H9 (cell line): Measurements from ENCODE around the gene MALSU1. TPM values are rescaled to one million over a fixed set of nuclear protein-coding genes. Genes with fewer than 3 reads are reported as not detected.
"Not testable (repeated sequence)": the region's sequence is repeated elsewhere in the genome, so short reads cannot be mapped to it uniquely, and the experiment has no call there.

ENCODE experiments used
- DNase-seq: peaks from one replicate; pipeline ENCODE4 v3.0.0-alpha.2; 2017
- H2AFZ ChIP-seq: one replicate; pipeline ENCODE4 v1.6.1; 2013; ENCODE audit warnings: mild to moderate bottlenecking, low read length, control low read depth, moderate library complexity
- H2AK5ac ChIP-seq: 2 replicates; pipeline ENCODE4 v1.6.1; 2013; ENCODE audit warnings: low read length, control low read depth, mixed read lengths; ENCODE audit not compliant: insufficient read length
- H2BK120ac ChIP-seq: one replicate; pipeline ENCODE4 v1.6.1; 2013; ENCODE audit warnings: low read depth, mild to moderate bottlenecking, low read length, control low read depth, inconsistent platforms; ENCODE audit not compliant: poor library complexity, severe bottlenecking
- H2BK12ac ChIP-seq: 2 replicates; pipeline ENCODE4 v1.6.1; 2013; ENCODE audit warnings: low read length, control low read depth, mixed read lengths, low read depth; ENCODE audit not compliant: insufficient read length
- H2BK15ac ChIP-seq: 2 replicates; pipeline ENCODE4 v1.6.1; 2013; ENCODE audit warnings: low read depth, low read length, control low read depth
- H2BK20ac ChIP-seq: one replicate; pipeline ENCODE4 v1.6.1; 2013; ENCODE audit warnings: low read depth, mild to moderate bottlenecking, low read length, control low read depth, inconsistent platforms; ENCODE audit not compliant: poor library complexity, severe bottlenecking
- H2BK5ac ChIP-seq: 2 replicates; pipeline ENCODE4 v1.6.1; 2013; ENCODE audit warnings: low read length, control low read depth, mixed read lengths; ENCODE audit not compliant: insufficient read length
- H3K14ac ChIP-seq: 2 replicates; pipeline ENCODE4 v1.6.1; 2013; ENCODE audit warnings: low read length, control low read depth; ENCODE audit not compliant: insufficient read depth
- H3K18ac ChIP-seq: 2 replicates; pipeline ENCODE4 v1.6.1; 2013; ENCODE audit warnings: low read depth, mild to moderate bottlenecking, mixed read lengths, low read length, control low read depth; ENCODE audit not compliant: insufficient read length
- H3K23ac ChIP-seq: 2 replicates; pipeline ENCODE4 v1.6.1; 2013; ENCODE audit warnings: low read length, control low read depth, mixed read lengths, low read depth; ENCODE audit not compliant: insufficient read length
- H3K23me2 ChIP-seq: 2 replicates; pipeline ENCODE4 v1.6.1; 2013; ENCODE audit warnings: low read depth, mild to moderate bottlenecking, mixed read lengths, low read length, control low read depth; ENCODE audit not compliant: insufficient read length, poor library complexity, severe bottlenecking
- H3K27ac ChIP-seq: 2 replicates; pipeline ENCODE4 v1.5.1; 2013; ENCODE audit warnings: low read length, control low read depth, mixed read lengths, low read depth; ENCODE audit not compliant: insufficient read length
- H3K27me3 ChIP-seq: 2 replicates; pipeline ENCODE4 v1.6.1; 2013; ENCODE audit warnings: low read length, control low read depth, inconsistent platforms; ENCODE audit not compliant: insufficient read depth
- H3K4ac ChIP-seq: 2 replicates; pipeline ENCODE4 v1.6.1; 2013; ENCODE audit warnings: low read depth, mild to moderate bottlenecking, control low read depth, inconsistent platforms, low read length, moderate library complexity
- H3K4me1 ChIP-seq: 2 replicates; pipeline ENCODE4 v1.6.1; 2013; ENCODE audit warnings: low read length, control low read depth, inconsistent platforms; ENCODE audit not compliant: insufficient read depth
- H3K4me2 ChIP-seq: 2 replicates; pipeline ENCODE4 v1.6.1; 2013; ENCODE audit warnings: low read length, control low read depth, mixed read lengths; ENCODE audit not compliant: insufficient read length, insufficient read depth
- H3K56ac ChIP-seq: 2 replicates; pipeline ENCODE4 v1.6.1; 2013; ENCODE audit warnings: low read depth, mild to moderate bottlenecking, mixed read lengths, low read length, control low read depth; ENCODE audit not compliant: insufficient read length
- H3K79me1 ChIP-seq: 2 replicates; pipeline ENCODE4 v1.6.1; 2013; ENCODE audit warnings: low read depth, mild to moderate bottlenecking, moderate library complexity, low read length, control low read depth, inconsistent platforms; ENCODE audit not compliant: insufficient read depth, poor library complexity, severe bottlenecking
- H3K79me2 ChIP-seq: 2 replicates; pipeline ENCODE4 v1.6.1; 2013; ENCODE audit warnings: low read length, control low read depth, inconsistent platforms; ENCODE audit not compliant: insufficient read depth
- H3K9ac ChIP-seq: 2 replicates; pipeline ENCODE4 v1.6.1; 2013; ENCODE audit warnings: low read length, control low read depth, mixed read lengths; ENCODE audit not compliant: insufficient read length; ENCODE audit errors: extremely low read depth
- H3K9me3 ChIP-seq: one replicate; pipeline ENCODE4 v1.6.1; 2013; ENCODE audit warnings: low read depth, low read length, inconsistent platforms; ENCODE audit not compliant: control insufficient read depth
- H3T11ph ChIP-seq: one replicate; pipeline ENCODE4 v1.6.1; 2013; ENCODE audit warnings: mild to moderate bottlenecking, low read length, control low read depth, inconsistent platforms
- H4K20me1 ChIP-seq: one replicate; pipeline ENCODE4 v1.6.1; 2013; ENCODE audit not compliant: control insufficient read depth, insufficient read length, insufficient read depth
- H4K5ac ChIP-seq: 2 replicates; pipeline ENCODE4 v1.6.1; 2013; ENCODE audit warnings: low read depth, mild to moderate bottlenecking, mixed read lengths, low read length, control low read depth; ENCODE audit not compliant: insufficient read length
- H4K8ac ChIP-seq: replicated peaks from 2 replicates; pipeline ENCODE4 v1.6.1; 2013; ENCODE audit warnings: low read length, control low read depth, mixed read lengths, low read depth; ENCODE audit not compliant: insufficient read length
- H4K91ac ChIP-seq: 2 replicates; pipeline ENCODE4 v1.6.1; 2013; ENCODE audit warnings: low read depth, mild to moderate bottlenecking, moderate library complexity, mixed read lengths, low read length, control low read depth; ENCODE audit not compliant: insufficient read length
- H3K27ac Mint-ChIP-seq, 3 experiments: 2 replicates in 2 of 3; 3 replicates in 1 of 3; pipeline ENCODE4 v1.8.0; 2020 to 2021; ENCODE audit warnings: mixed read lengths in 3 of 3, mild to moderate bottlenecking in 1 of 3, moderate library complexity in 1 of 3
- H3K27me3 Mint-ChIP-seq: 2 replicates; pipeline ENCODE4 v1.8.0; 2021; ENCODE audit warnings: low read depth, mild to moderate bottlenecking, moderate library complexity, mixed read lengths
- H3K36me3 Mint-ChIP-seq, 3 experiments: 2 replicates in 2 of 3; 3 replicates in 1 of 3; pipeline ENCODE4 v1.8.0; 2020 to 2021; ENCODE audit warnings: low read depth in 3 of 3, mixed read lengths in 3 of 3; ENCODE audit not compliant: insufficient read depth in 1 of 3
- H3K4me1 Mint-ChIP-seq, 2 experiments: 2 replicates each; pipeline ENCODE4 v1.8.0; 2020; ENCODE audit warnings: mixed read lengths in 2 of 2
- H3K4me3 Mint-ChIP-seq, 2 experiments: 2 replicates in 1 of 2; 3 replicates in 1 of 2; pipeline ENCODE4 v1.8.0; 2020 to 2021; ENCODE audit warnings: mild to moderate bottlenecking in 2 of 2, mixed read lengths in 2 of 2, moderate library complexity in 1 of 2
- H3K9me3 Mint-ChIP-seq, 2 experiments: 2 replicates in 1 of 2; 3 replicates in 1 of 2; pipeline ENCODE4 v1.8.0; 2020; ENCODE audit warnings: mild to moderate bottlenecking in 2 of 2, mixed read lengths in 2 of 2, moderate library complexity in 1 of 2
- WGBS: extraction: QIAGEN DNeasy Blood & Tissue Kit; methylation state at CpG from one replicate; pipeline ENCODE4 v1.1.7; 2013; ENCODE audit warnings: missing lambda C conversion rate, low lambda C conversion rate, mixed read lengths; ENCODE audit not compliant: insufficient read length; ENCODE audit errors: extremely low coverage; 5-methylcytosine and 5-hydroxymethylcytosine counted together
- total RNA-seq: library from RNA; stranded (reverse); gene quantifications from 2 replicates; pipeline ENCODE4 v1.2.1, GENCODE V29; 2021
- TF ChIP-seq, protein P1 (sequence below): fragments of 200-600 bp; sonication (generic); conservative IDR thresholded peaks from 3 replicates; pipeline ENCODE4 v1.8.0; 2021; ENCODE audit warnings: antibody characterized with exemption, mild to moderate bottlenecking

The MALSU1 gene
- total RNA-seq, 1 experiment from 2014 or later, result 83.4 TPM

DNA sequence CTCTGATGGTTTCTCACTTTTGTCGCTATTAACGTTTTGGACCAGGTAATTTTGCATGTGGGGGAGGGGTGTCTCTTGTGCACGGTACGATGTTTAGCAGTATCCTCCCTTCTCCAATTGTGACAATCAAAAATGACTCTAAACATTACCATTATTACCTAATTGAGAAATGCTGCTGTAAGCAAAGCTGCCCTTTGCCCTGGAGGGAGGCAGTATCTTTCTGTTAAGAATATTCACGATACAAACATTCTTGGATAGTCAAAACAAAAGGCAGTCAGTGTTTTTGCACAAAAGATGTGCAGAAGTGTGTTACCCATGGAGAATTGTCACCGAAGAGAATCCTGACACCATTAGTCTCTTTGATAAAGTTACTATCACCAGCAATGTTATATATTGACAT, 9.6 kb downstream of the MALSU1 start:
- Histone ChIP-seq H3T11ph (no peak overlapping the region), H4K20me1 (no peaks in the 10 kb centered on the region), H2AK5ac (no peak overlapping the region), H2BK15ac (no peak overlapping the region), H3K23me2 (no peaks in the 10 kb centered on the region), H3K4ac (no peak overlapping the region), H2BK120ac (no peak overlapping the region), H2BK12ac (no peak overlapping the region), H3K23ac (no peak overlapping the region), H4K8ac (no peak overlapping the region), H3K27me3 (no peaks in the 10 kb centered on the region), H3K56ac (no peak overlapping the region), H4K5ac (no peak overlapping the region), H3K27ac (no peak overlapping the region), H3K9me3 (no peaks in the 10 kb centered on the region), H4K91ac (no peak overlapping the region), H3K79me1 (peaks cover 5% of the 10 kb centered on the region), H3K4me2 (no peak overlapping the region), H3K14ac (no peak overlapping the region), H3K9ac (no peak overlapping the region), H2BK5ac (no peak overlapping the region), H3K18ac (no peak overlapping the region), H2BK20ac (no peak overlapping the region), H3K79me2 (no peaks in the 10 kb centered on the region; the same call in 1 of the 2 replicates), H3K4me1 (no peaks in the 10 kb centered on the region), H2AFZ (no peak overlapping the region)
- H3K4me3 Mint-ChIP-seq, result no peak overlapping the region
- peak overlapping the region in 1 of 3 experiments; percentile 62; a peak in 2 of 7 replicates for H3K27ac Mint-ChIP-seq
- peaks cover 2 to 3% of the 10 kb centered on the region in 2 experiments; a peak in 1 of 5 replicates for H3K9me3 Mint-ChIP-seq
- TF ChIP-seq, protein P1, sequence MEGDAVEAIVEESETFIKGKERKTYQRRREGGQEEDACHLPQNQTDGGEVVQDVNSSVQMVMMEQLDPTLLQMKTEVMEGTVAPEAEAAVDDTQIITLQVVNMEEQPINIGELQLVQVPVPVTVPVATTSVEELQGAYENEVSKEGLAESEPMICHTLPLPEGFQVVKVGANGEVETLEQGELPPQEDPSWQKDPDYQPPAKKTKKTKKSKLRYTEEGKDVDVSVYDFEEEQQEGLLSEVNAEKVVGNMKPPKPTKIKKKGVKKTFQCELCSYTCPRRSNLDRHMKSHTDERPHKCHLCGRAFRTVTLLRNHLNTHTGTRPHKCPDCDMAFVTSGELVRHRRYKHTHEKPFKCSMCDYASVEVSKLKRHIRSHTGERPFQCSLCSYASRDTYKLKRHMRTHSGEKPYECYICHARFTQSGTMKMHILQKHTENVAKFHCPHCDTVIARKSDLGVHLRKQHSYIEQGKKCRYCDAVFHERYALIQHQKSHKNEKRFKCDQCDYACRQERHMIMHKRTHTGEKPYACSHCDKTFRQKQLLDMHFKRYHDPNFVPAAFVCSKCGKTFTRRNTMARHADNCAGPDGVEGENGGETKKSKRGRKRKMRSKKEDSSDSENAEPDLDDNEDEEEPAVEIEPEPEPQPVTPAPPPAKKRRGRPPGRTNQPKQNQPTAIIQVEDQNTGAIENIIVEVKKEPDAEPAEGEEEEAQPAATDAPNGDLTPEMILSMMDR, result no peak
- WGBS, result no CpG with 5 or more reads among the region's 6 CpGs
- H3K4me1 Mint-ChIP-seq, result no peaks in the 10 kb centered on the region
- H3K36me3 Mint-ChIP-seq, result peaks cover 49 to 91% (median 84%) of the 10 kb centered on the region in 3 experiments; a peak in 6 of 7 replicates
- no peak for DNase-seq
- H3K27me3 Mint-ChIP-seq, result no peaks in the 10 kb centered on the region

DNA sequence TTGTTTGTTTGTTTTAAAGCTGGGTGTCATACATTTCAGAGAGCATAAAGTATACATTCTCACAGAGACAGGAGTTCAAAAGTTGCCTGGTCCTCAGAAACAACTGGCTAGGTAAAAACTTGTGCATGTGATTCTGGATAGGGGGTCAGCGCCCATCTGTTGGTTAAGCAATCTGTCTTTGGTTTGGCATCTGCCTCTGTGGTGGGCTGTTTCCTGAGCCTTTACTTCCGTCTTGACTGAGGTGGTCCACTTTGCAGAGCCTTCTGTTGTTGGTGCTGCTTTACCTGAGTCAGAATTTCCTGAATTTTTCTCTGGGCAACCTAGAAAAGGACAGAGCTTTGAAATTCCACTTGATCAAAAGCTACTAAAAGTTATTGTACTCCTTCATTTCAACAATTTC, 13.0 kb downstream of the MALSU1 start:
- not testable (repeated sequence) for H3K79me1 ChIP-seq, H4K20me1 ChIP-seq, H3K9me3 ChIP-seq, DNase-seq, H3K9me3 Mint-ChIP-seq, H3K27me3 Mint-ChIP-seq, H4K5ac ChIP-seq, H4K8ac ChIP-seq, H4K91ac ChIP-seq, H3K23me2 ChIP-seq, H2BK5ac ChIP-seq, H2BK120ac ChIP-seq, H3K18ac ChIP-seq, H3K4me2 ChIP-seq, H2AFZ ChIP-seq, H3K4me3 Mint-ChIP-seq, H2BK12ac ChIP-seq, H3K23ac ChIP-seq, H3K27ac ChIP-seq, H3K4me1 ChIP-seq, H3K14ac ChIP-seq, H3K4ac ChIP-seq, H2BK15ac ChIP-seq, H3K79me2 ChIP-seq, H3K9ac ChIP-seq, H2AK5ac ChIP-seq, H3T11ph ChIP-seq, H3K27me3 ChIP-seq, H2BK20ac ChIP-seq, H3K56ac ChIP-seq, H3K4me1 Mint-ChIP-seq
- no CpG with 5 or more reads among the region's 2 CpGs for WGBS
- Mint-ChIP-seq H3K36me3 (peaks cover 44 to 91% (median 82%) of the 10 kb centered on the region in 3 experiments; a peak in 6 of 7 replicates), H3K27ac (peak overlapping the region in 1 of 3 experiments; percentile 36; a peak in 1 of 7 replicates)
